ENCODE data around the gene CLHC1.
"Not testable (repeated sequence)": the region's sequence is repeated elsewhere in the genome, so short reads cannot be mapped to it uniquely, and the experiment has no call there.

- not testable (repeated sequence) for TF ChIP-seq POLR2A (IDR thresholded peaks at IDR 0.05; ENCODE audit: low read length); GATA1 (IDR thresholded peaks at IDR 0.05; ENCODE audit: low read depth, low read length)
These were observed 48.9 kb upstream of the CLHC1 start for GRCh38 chr2:55280851-55281546.

All from erythroblast (primary cell).